Spinal cord (tissue), 10 donors: ENCODE measurements around the gene ARHGEF6. TPM values are rescaled to one million over a fixed set of nuclear protein-coding genes. Genes with fewer than 3 reads are reported as not detected.

Experiments
- DNase-seq, 6 donors: peaks; one replicate each; pipeline versions ENCODE4 v3.0.0 to v3.0.0-alpha.2; 2013 to 2015; ENCODE audit warnings: low spot score in 6 of 6, low read depth in 4 of 6
- H3K27ac ChIP-seq: one replicate; pipeline ENCODE4 v1.5.1; 2013; ENCODE audit warnings: low read depth, low read length, control low read depth
- H3K27me3 ChIP-seq: one replicate; pipeline ENCODE4 v1.6.1; 2013; ENCODE audit warnings: low read length; ENCODE audit not compliant: control insufficient read depth, insufficient read depth
- H3K36me3 ChIP-seq: one replicate; pipeline ENCODE4 v1.6.1; 2013; ENCODE audit warnings: low read length; ENCODE audit not compliant: control insufficient read depth, insufficient read depth
- H3K4me1 ChIP-seq: one replicate; pipeline ENCODE4 v1.6.1; 2013; ENCODE audit warnings: low read length; ENCODE audit not compliant: control insufficient read depth, insufficient read depth
- H3K4me3 ChIP-seq: one replicate; pipeline ENCODE4 v1.5.1; 2013; ENCODE audit warnings: low read depth, low read length, control low read depth
- H3K9me3 ChIP-seq: one replicate; pipeline ENCODE4 v1.6.1; 2013; ENCODE audit warnings: low read length; ENCODE audit not compliant: control insufficient read depth, insufficient read depth
- WGBS: methylation state at CpG from one replicate; pipeline ENCODE4 v1.1.5; 2013; ENCODE audit warnings: missing lambda C conversion rate; ENCODE audit not compliant: insufficient coverage; 5-methylcytosine and 5-hydroxymethylcytosine counted together
- polyA plus RNA-seq, 2 donors: library from polyadenylated mRNA; unstranded; fragments of 120-200 nt; gene quantifications; one replicate each; pipeline ENCODE4 v1.2.1, GENCODE V29; 2013; ENCODE audit not compliant: insufficient read length in 2 of 2
- total RNA-seq, 2 donors: library from RNA; depleted of rRNA in 1 of 2; stranded (reverse); fragments of 120-200 nt in 1 of 2; fragments of >200 nt in 1 of 2; gene quantifications; one replicate each; pipeline versions ENCODE4 v1.2.3 to v1.2.4, GENCODE V29; 2013 to 2014
- donor health status: healthy.

The ARHGEF6 gene
- total and polyA plus RNA-seq, 4 donors, result 34.3 to 70.2 (median 49.6) TPM

- Histone ChIP-seq H3K27ac (no peak overlapping the region), H3K4me3 (no peak overlapping the region), H3K9me3 (no peaks in the 10 kb centered on the region), H3K27me3 (no peaks in the 10 kb centered on the region), H3K4me1 (no peaks in the 10 kb centered on the region), H3K36me3 (no peaks in the 10 kb centered on the region)
- no CpG with 5 or more reads among the region's 1 CpG for WGBS
- DNase-seq, result no peak
Measured at GRCh38 chrX:136643243-136643642, 137.5 kb downstream of the ARHGEF6 start.

- Histone ChIP-seq H3K36me3 (no peaks in the 10 kb centered on the region), H3K4me3 (no peak overlapping the region), H3K27me3 (peaks cover 2% of the 10 kb centered on the region), H3K9me3 (no peaks in the 10 kb centered on the region), H3K4me1 (no peaks in the 10 kb centered on the region), H3K27ac (no peak overlapping the region)
- WGBS, result 77% methylated on average over 7 of the region's 8 CpGs
- no peak for DNase-seq
Measured at GRCh38 chrX:136639506-136640176, 141.1 kb downstream of the ARHGEF6 start.

DNA sequence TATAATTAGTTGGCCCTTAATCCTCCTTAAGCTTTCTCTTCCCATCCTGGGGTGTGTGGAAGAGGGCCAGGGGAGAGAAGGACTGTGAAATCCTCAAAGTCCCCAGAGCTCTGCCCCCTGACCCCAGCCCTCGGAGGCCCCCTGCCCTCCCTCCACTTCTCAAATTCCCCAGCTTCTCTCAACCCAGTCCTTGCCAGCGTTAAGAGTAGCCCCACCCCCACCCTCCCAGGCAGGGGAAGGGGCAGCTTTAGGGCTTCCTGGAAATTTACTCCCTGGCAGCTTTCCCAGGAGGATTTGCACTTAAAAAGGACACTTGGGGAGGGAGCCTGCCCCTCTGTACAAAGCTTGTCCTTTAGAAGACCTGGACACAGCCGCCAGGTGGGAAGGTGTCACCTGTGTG lies 144.6 kb downstream of the ARHGEF6 start:
- H3K4me3 ChIP-seq, result no peak overlapping the region
- H3K9me3 ChIP-seq, result no peaks in the 10 kb centered on the region
- WGBS, result 0% methylated on average over 1 of the region's 3 CpGs
- H3K27me3 ChIP-seq, result peaks cover 2% of the 10 kb centered on the region
- no peaks in the 10 kb centered on the region for H3K36me3 ChIP-seq
- no peak overlapping the region for H3K27ac ChIP-seq
- H3K4me1 ChIP-seq, result no peaks in the 10 kb centered on the region
- peak in 1 of 6 donors; percentile 10 for DNase-seq

DNA sequence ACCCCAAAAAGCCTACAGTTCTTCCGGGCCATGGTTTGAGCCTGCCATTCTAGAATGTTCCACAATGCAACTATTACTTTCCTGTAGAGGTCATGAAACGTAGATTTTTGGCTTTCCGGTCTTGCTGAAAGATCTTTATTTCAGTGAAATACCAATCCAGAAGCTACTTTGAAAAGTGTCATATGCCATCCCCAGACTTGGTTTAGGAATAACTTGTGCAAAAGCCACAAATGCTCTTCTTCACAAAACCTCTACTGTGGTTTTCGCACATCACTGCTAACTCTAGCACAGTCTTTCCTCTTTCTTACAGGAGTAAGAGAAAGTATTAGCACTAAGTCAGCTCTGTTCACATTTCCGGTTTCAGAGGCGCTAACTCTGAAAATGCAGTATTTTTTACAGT lies 145.5 kb downstream of the ARHGEF6 start:
- no peaks in the 10 kb centered on the region for H3K4me1 ChIP-seq
- no peak overlapping the region for H3K4me3 ChIP-seq
- no peaks in the 10 kb centered on the region for H3K36me3 ChIP-seq
- no peaks in the 10 kb centered on the region for H3K9me3 ChIP-seq
- no peak overlapping the region for H3K27ac ChIP-seq
- no peak for DNase-seq
- 79% methylated on average over 3 of the region's 6 CpGs for whole genome bisulfite sequencing
- H3K27me3 ChIP-seq, result peaks cover 2% of the 10 kb centered on the region

DNA sequence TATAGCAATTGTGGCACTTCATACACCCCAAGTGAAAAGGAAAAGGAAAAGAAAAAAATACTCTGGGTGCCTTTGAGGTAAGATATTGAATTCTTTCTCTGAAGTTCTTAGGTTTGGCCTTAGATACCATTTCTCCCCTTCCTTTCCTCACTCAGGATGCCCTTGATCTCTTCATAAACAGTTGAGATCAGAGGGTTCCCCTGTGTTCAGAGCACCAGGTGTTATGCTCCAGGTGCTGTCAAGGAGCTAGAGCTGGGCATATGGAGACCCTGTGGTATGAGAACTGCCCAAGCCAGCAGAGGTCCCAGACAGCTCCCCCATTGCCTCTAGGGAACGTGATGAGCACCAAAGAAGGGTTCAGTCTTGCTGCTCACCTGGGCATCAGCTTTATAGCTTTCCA lies 149.9 kb downstream of the ARHGEF6 start:
- WGBS, result 25% methylated on average over 1 of the region's 1 CpG
- no peaks in the 10 kb centered on the region for H3K36me3 ChIP-seq
- peaks cover 3% of the 10 kb centered on the region for H3K27me3 ChIP-seq
- H3K4me3 ChIP-seq, result no peak overlapping the region
- H3K4me1 ChIP-seq, result no peaks in the 10 kb centered on the region
- H3K9me3 ChIP-seq, result no peaks in the 10 kb centered on the region
- H3K27ac ChIP-seq, result no peak overlapping the region
- no peak for DNase-seq

- Histone ChIP-seq H3K9me3 (no peaks in the 10 kb centered on the region), H3K27ac (no peak overlapping the region), H3K4me1 (no peaks in the 10 kb centered on the region), H3K4me3 (no peak overlapping the region), H3K27me3 (peaks cover 3% of the 10 kb centered on the region), H3K36me3 (no peaks in the 10 kb centered on the region)
- DNase-seq, result no peak
- 57% methylated on average over 2 of the region's 6 CpGs for WGBS
Measured at GRCh38 chrX:136629084-136629750, 151.5 kb downstream of the ARHGEF6 start.

GRCh38 chrX:136627409-136627808 lies 153.3 kb downstream of the ARHGEF6 start:
- no CpG with 5 or more reads among the region's 4 CpGs for WGBS

GRCh38 chrX:136626891-136627290 lies 153.8 kb downstream of the ARHGEF6 start:
- Histone ChIP-seq H3K4me3 (no peak overlapping the region), H3K27ac (no peak overlapping the region), H3K27me3 (peaks cover 3% of the 10 kb centered on the region), H3K36me3 (no peaks in the 10 kb centered on the region), H3K4me1 (no peaks in the 10 kb centered on the region), H3K9me3 (no peaks in the 10 kb centered on the region)
- no peak for DNase-seq
- no CpG with 5 or more reads among the region's 1 CpG for WGBS

More at GRCh38 chrX:136627409-136627808, 153.3 kb downstream of the ARHGEF6 start:
- Histone ChIP-seq H3K4me1 (no peaks in the 10 kb centered on the region), H3K9me3 (no peaks in the 10 kb centered on the region), H3K27ac (no peak overlapping the region), H3K4me3 (no peak overlapping the region), H3K36me3 (no peaks in the 10 kb centered on the region), H3K27me3 (peaks cover 3% of the 10 kb centered on the region)
- no peak for DNase-seq

- Histone ChIP-seq H3K36me3 (no peaks in the 10 kb centered on the region), H3K4me3 (no peak overlapping the region), H3K4me1 (no peaks in the 10 kb centered on the region), H3K9me3 (no peaks in the 10 kb centered on the region), H3K27ac (no peak overlapping the region), H3K27me3 (peaks cover 3% of the 10 kb centered on the region)
- WGBS, result no CpG with 5 or more reads among the region's 2 CpGs
- no peak for DNase-seq
Measured at GRCh38 chrX:136626237-136626636, 154.5 kb downstream of the ARHGEF6 start.

- no peak for DNase-seq
- H3K4me3 ChIP-seq, result no peak overlapping the region
- 50% methylated on average over 1 of the region's 2 CpGs for WGBS
- no peaks in the 10 kb centered on the region for H3K9me3 ChIP-seq
- H3K4me1 ChIP-seq, result no peaks in the 10 kb centered on the region
- peaks cover 3% of the 10 kb centered on the region for H3K27me3 ChIP-seq
- no peak overlapping the region for H3K27ac ChIP-seq
- no peaks in the 10 kb centered on the region for H3K36me3 ChIP-seq
Measured at GRCh38 chrX:136625246-136625645, 155.5 kb downstream of the ARHGEF6 start.
